OCI-LY7 (cell line): ENCODE data around the gene EPB42. TPM values are rescaled to one million over a fixed set of nuclear protein-coding genes. Genes with fewer than 3 reads are reported as not detected.

Source experiments
- BruUV-seq: library from RNA; stranded (reverse); fragments of 400-500 nt; replicated peaks from 2 replicates; lab custom pipeline; 2021; lab: Mats Ljungman, UMichigan
- CTCF ChIA-PET: fragments of 300-600 bp; sonication (Branson Sonifier 250); formaldehyde crosslinking; loops from one replicate; lab custom pipeline; 2022; ENCODE audit warnings: antibody characterized with exemption; ENCODE audit not compliant: unreplicated experiment; lab: Charles Lee
- POLR2A ChIA-PET: fragments of 300-600 bp; sonication (Branson Sonifier 250); formaldehyde crosslinking; loops from one replicate; lab custom pipeline; 2022; ENCODE audit warnings: antibody characterized with exemption; lab: Charles Lee
- DNase-seq: peaks from one replicate; pipeline ENCODE4 v3.0.0-alpha.2; 2015; ENCODE audit warnings: low spot score
- H2AFZ ChIP-seq: fragments of 200-600 bp; sonication (generic), shearing (Covaris generic); 2 replicates; pipeline ENCODE4 v1.6.1; 2014; ENCODE audit warnings: mild to moderate bottlenecking, antibody characterized with exemption, low read length, moderate library complexity
- H3K27ac ChIP-seq: fragments of 200-600 bp; sonication (generic); 2 replicates; pipeline ENCODE4 v1.5.1; 2014; ENCODE audit warnings: mixed run types, low read depth, mild to moderate bottlenecking, moderate library complexity, low read length, inconsistent platforms; ENCODE audit not compliant: poor library complexity, severe bottlenecking
- H3K36me3 ChIP-seq: fragments of 200-600 bp; sonication (generic); 2 replicates; pipeline ENCODE4 v1.6.1; 2014; ENCODE audit warnings: mild to moderate bottlenecking, antibody characterized with exemption, low read length, moderate library complexity, mixed read lengths; ENCODE audit not compliant: insufficient read depth
- H3K4me1 ChIP-seq: fragments of 200-600 bp; sonication (generic); 2 replicates; pipeline ENCODE4 v1.5.1; 2014; ENCODE audit warnings: mild to moderate bottlenecking, low read length; ENCODE audit not compliant: insufficient read depth, poor library complexity, severe bottlenecking
- H3K4me2 ChIP-seq: fragments of 200-600 bp; sonication (generic); 2 replicates; pipeline ENCODE4 v1.6.1; 2014; ENCODE audit warnings: mild to moderate bottlenecking, low read length
- H3K4me3 ChIP-seq: fragments of 200-600 bp; sonication (generic); 2 replicates; pipeline ENCODE4 v1.5.1; 2014; ENCODE audit warnings: mild to moderate bottlenecking, low read depth, low read length; ENCODE audit not compliant: poor library complexity, severe bottlenecking
- H3K79me2 ChIP-seq: fragments of 200-600 bp; sonication (generic); 2 replicates; pipeline ENCODE4 v1.6.1; 2016; ENCODE audit warnings: low read depth, mild to moderate bottlenecking, low read length, moderate library complexity, mixed read lengths; ENCODE audit not compliant: insufficient read depth
- H3K9me2 ChIP-seq: fragments of 200-600 bp; sonication (generic); 2 replicates; pipeline ENCODE4 v1.6.1; 2016; ENCODE audit warnings: mild to moderate bottlenecking, low read length, mixed read lengths; ENCODE audit not compliant: insufficient read depth
- H3K9me3 ChIP-seq: fragments of 200-600 bp; sonication (generic); 2 replicates; pipeline ENCODE4 v1.6.1; 2014; ENCODE audit warnings: mild to moderate bottlenecking, mixed run types, low read length, mixed read lengths
- H4K20me1 ChIP-seq: fragments of 200-600 bp; sonication (generic); 2 replicates; pipeline ENCODE4 v1.6.1; 2014; ENCODE audit warnings: mild to moderate bottlenecking, antibody characterized with exemption, low read length, moderate library complexity, mixed read lengths; ENCODE audit not compliant: insufficient read depth
- EZH2phosphoT487 ChIP-seq: fragments of 200-600 bp; sonication (generic); IDR thresholded peaks from 2 replicates; pipeline ENCODE4 v1.6.1; 2018; ENCODE audit warnings: low read depth, borderline replicate concordance, mild to moderate bottlenecking, mixed run types, antibody characterized with exemption, low read length, moderate library complexity, mixed read lengths
- intact Hi-C: fragments of 100-400 bp; cut with micrococcal nuclease; formaldehyde crosslinking; loops from one replicate; pipeline ENCODE4 v1.10.0; 2022; ENCODE audit not compliant: unreplicated experiment
- total RNA-seq, 2 experiments: library from RNA; depleted of rRNA in 1 of 2; stranded (reverse); fragments of >200 nt in 1 of 2; shearing (Covaris generic) in 1 of 2; gene quantifications; 2 replicates each; pipeline ENCODE4 v1.2.3, GENCODE V29; 2014 to 2022
- TF ChIP-seq, protein P1 (sequence below): fragments of 200-600 bp; sonication (generic); conservative IDR thresholded peaks from 2 replicates; pipeline ENCODE4 v1.5.1; 2014; ENCODE audit warnings: mild to moderate bottlenecking, antibody characterized with exemption, low read length, moderate library complexity, mixed read lengths

The EPB42 gene
- total RNA-seq, 2 experiments from 2014 or later: not detected

DNA sequence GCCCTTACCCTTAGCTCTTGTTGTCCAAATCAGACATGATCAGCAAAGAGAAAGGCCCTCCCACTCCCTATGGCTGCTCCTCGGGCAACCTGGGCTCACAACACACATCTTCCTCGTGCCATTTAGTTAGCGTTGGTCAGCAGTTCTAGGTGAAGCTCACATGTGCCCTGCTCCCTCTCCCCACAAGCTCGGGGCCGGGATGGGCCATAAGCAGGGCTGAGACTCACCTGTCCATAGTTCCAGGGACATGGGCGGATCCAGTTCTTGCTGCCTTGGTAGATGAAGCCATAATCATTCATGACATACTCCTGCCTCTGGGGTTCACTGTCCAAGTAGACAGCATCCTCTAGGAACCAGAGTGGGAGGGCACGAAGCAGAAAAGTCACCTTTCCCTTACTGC is 35.5 kb upstream of the EPB42 start:
- Histone ChIP-seq H3K9me3 (no peaks in the 10 kb centered on the region), H3K79me2 (no peaks in the 10 kb centered on the region), H3K4me3 (no peak overlapping the region), H3K4me1 (no peaks in the 10 kb centered on the region), H4K20me1 (no peaks in the 10 kb centered on the region), H3K4me2 (no peak overlapping the region), H2AFZ (no peak overlapping the region), H3K36me3 (no peaks in the 10 kb centered on the region), H3K9me2 (no peaks in the 10 kb centered on the region), H3K27ac (no peak overlapping the region)
- ChIA-PET POLR2A (no interaction called here), CTCF (no interaction called here)
- no TSS peak for BruUV-seq
- intact Hi-C loops: no loop called here
- DNase-seq: no peak
- TF ChIP-seq EZH2phosphoT487: no peak
- TF ChIP-seq, protein P1, sequence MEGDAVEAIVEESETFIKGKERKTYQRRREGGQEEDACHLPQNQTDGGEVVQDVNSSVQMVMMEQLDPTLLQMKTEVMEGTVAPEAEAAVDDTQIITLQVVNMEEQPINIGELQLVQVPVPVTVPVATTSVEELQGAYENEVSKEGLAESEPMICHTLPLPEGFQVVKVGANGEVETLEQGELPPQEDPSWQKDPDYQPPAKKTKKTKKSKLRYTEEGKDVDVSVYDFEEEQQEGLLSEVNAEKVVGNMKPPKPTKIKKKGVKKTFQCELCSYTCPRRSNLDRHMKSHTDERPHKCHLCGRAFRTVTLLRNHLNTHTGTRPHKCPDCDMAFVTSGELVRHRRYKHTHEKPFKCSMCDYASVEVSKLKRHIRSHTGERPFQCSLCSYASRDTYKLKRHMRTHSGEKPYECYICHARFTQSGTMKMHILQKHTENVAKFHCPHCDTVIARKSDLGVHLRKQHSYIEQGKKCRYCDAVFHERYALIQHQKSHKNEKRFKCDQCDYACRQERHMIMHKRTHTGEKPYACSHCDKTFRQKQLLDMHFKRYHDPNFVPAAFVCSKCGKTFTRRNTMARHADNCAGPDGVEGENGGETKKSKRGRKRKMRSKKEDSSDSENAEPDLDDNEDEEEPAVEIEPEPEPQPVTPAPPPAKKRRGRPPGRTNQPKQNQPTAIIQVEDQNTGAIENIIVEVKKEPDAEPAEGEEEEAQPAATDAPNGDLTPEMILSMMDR: no peak

- H3K79me2 ChIP-seq: no peaks in the 10 kb centered on the region
- no peaks in the 10 kb centered on the region for H4K20me1 ChIP-seq
- no peaks in the 10 kb centered on the region for H3K4me1 ChIP-seq
- CTCF ChIA-PET: no interaction called here
- TF ChIP-seq EZH2phosphoT487: no peak
- TF ChIP-seq, protein P1: no peak
- no peak overlapping the region for H2AFZ ChIP-seq
- H3K9me2 ChIP-seq: no peaks in the 10 kb centered on the region
- H3K27ac ChIP-seq: no peak overlapping the region
- intact Hi-C loops: no loop called here
- H3K36me3 ChIP-seq: no peaks in the 10 kb centered on the region
- no TSS peak for BruUV-seq
- no peak overlapping the region for H3K4me2 ChIP-seq
- no peaks in the 10 kb centered on the region for H3K9me3 ChIP-seq
- no peak for DNase-seq
- H3K4me3 ChIP-seq: no peak overlapping the region
- POLR2A ChIA-PET: no interaction called here
Measured at GRCh38 chr15:43255376-43255775, 34.6 kb upstream of the EPB42 start.

GRCh38 chr15:43253431-43254403 is 32.9 kb upstream of the EPB42 start:
- no peaks in the 10 kb centered on the region for H4K20me1 ChIP-seq
- H3K4me2 ChIP-seq: no peak overlapping the region
- ChIA-PET CTCF (no interaction called here), POLR2A (interaction anchor here (0.6 kb wide), 1 partner anchor 453 kb away, joined by 3 read pairs; no protein-coding TSS in a partner anchor)
- H2AFZ ChIP-seq: no peak overlapping the region
- no peaks in the 10 kb centered on the region for H3K9me3 ChIP-seq
- TF ChIP-seq EZH2phosphoT487: no peak
- TF ChIP-seq, protein P1: no peak
- H3K79me2 ChIP-seq: no peaks in the 10 kb centered on the region
- no peak overlapping the region for H3K4me3 ChIP-seq
- no peaks in the 10 kb centered on the region for H3K4me1 ChIP-seq
- BruUV-seq: no TSS peak
- intact Hi-C loops: no loop called here
- no peaks in the 10 kb centered on the region for H3K9me2 ChIP-seq
- no peak for DNase-seq
- no peak overlapping the region for H3K27ac ChIP-seq
- H3K36me3 ChIP-seq: no peaks in the 10 kb centered on the region
